OCI-LY1 (cell line): ENCODE measurements around the gene C12orf75.

Experiments
- H2AFZ ChIP-seq: fragments of 200-600 bp; sonication (generic), shearing (Covaris generic); 2 replicates; pipeline ENCODE4 v1.6.0; 2014; ENCODE audit warnings: antibody characterized with exemption, mild to moderate bottlenecking, low read length
- H3F3A ChIP-seq: fragments of 200-600 bp; sonication (generic), shearing (Covaris generic); 2 replicates; pipeline ENCODE4 v1.6.0; 2014; ENCODE audit warnings: mild to moderate bottlenecking, antibody characterized with exemption, low read length, moderate library complexity; ENCODE audit not compliant: insufficient read depth
- H3K27ac ChIP-seq: fragments of 200-600 bp; sonication (generic); 2 replicates; pipeline ENCODE4 v1.5.1; 2014; ENCODE audit warnings: low read length, mixed run types, mild to moderate bottlenecking, low read depth; ENCODE audit not compliant: poor library complexity, severe bottlenecking
- H3K27me3 ChIP-seq: fragments of 200-600 bp; sonication (generic); 2 replicates; pipeline ENCODE4 v1.6.0; 2014; ENCODE audit warnings: antibody characterized with exemption, mild to moderate bottlenecking, low read length, moderate library complexity; ENCODE audit not compliant: insufficient read depth
- H3K36me3 ChIP-seq: fragments of 200-600 bp; sonication (generic); 2 replicates; pipeline ENCODE4 v1.6.1; 2014; ENCODE audit warnings: mild to moderate bottlenecking, antibody characterized with exemption, low read length, moderate library complexity, mixed read lengths; ENCODE audit not compliant: insufficient read depth
- H3K4me1 ChIP-seq: fragments of 200-600 bp; sonication (generic); 2 replicates; pipeline ENCODE4 v1.5.1; 2014; ENCODE audit warnings: mild to moderate bottlenecking, low read length, moderate library complexity; ENCODE audit not compliant: insufficient read depth, severe bottlenecking
- H3K4me2 ChIP-seq: fragments of 200-600 bp; sonication (generic), shearing (Covaris generic); 2 replicates; pipeline ENCODE4 v1.6.1; 2014; ENCODE audit warnings: low read length
- H3K4me3 ChIP-seq: fragments of 200-600 bp; sonication (generic); 2 replicates; pipeline ENCODE4 v1.5.1; 2014; ENCODE audit warnings: low read length, low read depth, mild to moderate bottlenecking, mixed read lengths; ENCODE audit not compliant: poor library complexity, severe bottlenecking
- H3K79me2 ChIP-seq: fragments of 200-600 bp; shearing (Covaris generic); 2 replicates; pipeline ENCODE4 v1.6.1; 2016; ENCODE audit warnings: mixed run types, low read length, mixed read lengths; ENCODE audit not compliant: insufficient read depth
- H3K9ac ChIP-seq: fragments of 200-600 bp; sonication (generic), shearing (Covaris generic); 2 replicates; pipeline ENCODE4 v1.6.1; 2014; ENCODE audit warnings: mild to moderate bottlenecking, low read length, mixed read lengths
- H3K9me2 ChIP-seq: fragments of 200-600 bp; sonication (generic), shearing (Covaris generic); 2 replicates; pipeline ENCODE4 v1.6.1; 2014; ENCODE audit warnings: low read depth, mild to moderate bottlenecking, low read length, mixed read lengths
- H3K9me3 ChIP-seq: fragments of 200-600 bp; shearing (Covaris generic); 2 replicates; pipeline ENCODE4 v1.6.1; 2014; ENCODE audit warnings: low read length, mixed read lengths
- H4K20me1 ChIP-seq: fragments of 200-600 bp; sonication (generic), shearing (Covaris generic); 2 replicates; pipeline ENCODE4 v1.6.0; 2016; ENCODE audit warnings: mild to moderate bottlenecking, low read length; ENCODE audit not compliant: insufficient read depth
- CTCF ChIP-seq: fragments of 200-600 bp; sonication (generic), shearing (Covaris generic); IDR thresholded peaks from 2 replicates; pipeline ENCODE4 v1.5.1; 2017; ENCODE audit warnings: mild to moderate bottlenecking, antibody characterized with exemption, low read length, moderate library complexity, mixed read lengths
- EZH2 ChIP-seq: fragments of 200-600 bp; sonication (generic), shearing (Covaris generic); IDR thresholded peaks from 2 replicates; pipeline ENCODE4 v1.8.0; 2017; ENCODE audit warnings: borderline replicate concordance, mixed run types, mild to moderate bottlenecking, antibody characterized with exemption, low read length, moderate library complexity, mixed read lengths

C12orf75 gene

GRCh38 chr12:105355752-105356151, 25.3 kb downstream of the C12orf75 start:
- Histone ChIP-seq H2AFZ (no peak overlapping the region), H3K79me2 (no peaks in the 10 kb centered on the region), H3K4me3 (no peak overlapping the region), H3K36me3 (no peaks in the 10 kb centered on the region), H3K9ac (no peak overlapping the region), H3K27ac (no peak overlapping the region), H3K9me3 (no peaks in the 10 kb centered on the region), H4K20me1 (no peaks in the 10 kb centered on the region), H3F3A (no peaks in the 10 kb centered on the region), H3K4me1 (peaks cover 20% of the 10 kb centered on the region), H3K9me2 (no peaks in the 10 kb centered on the region), H3K4me2 (no peak overlapping the region), H3K27me3 (no peaks in the 10 kb centered on the region)
- TF ChIP-seq EZH2, result no peak
- no peak for TF ChIP-seq CTCF

- Histone ChIP-seq H4K20me1 (no peaks in the 10 kb centered on the region), H3K4me3 (no peak overlapping the region), H3K4me2 (peak overlapping the region; percentile 24; the same call in 1 of the 2 replicates), H3K9me3 (no peaks in the 10 kb centered on the region), H3K27me3 (no peaks in the 10 kb centered on the region), H3K4me1 (peaks cover 12% of the 10 kb centered on the region), H3K9ac (no peak overlapping the region), H3K36me3 (no peaks in the 10 kb centered on the region), H3F3A (no peaks in the 10 kb centered on the region), H3K27ac (no peak overlapping the region), H2AFZ (no peak overlapping the region), H3K9me2 (no peaks in the 10 kb centered on the region), H3K79me2 (no peaks in the 10 kb centered on the region)
- TF ChIP-seq EZH2 (no peak), CTCF (no peak)
Measured at GRCh38 chr12:105357162-105357691, 26.7 kb downstream of the C12orf75 start.

- peaks cover 11% of the 10 kb centered on the region for H3K4me1 ChIP-seq
- H4K20me1 ChIP-seq, result no peaks in the 10 kb centered on the region
- H3K9me3 ChIP-seq, result no peaks in the 10 kb centered on the region
- H3K79me2 ChIP-seq, result no peaks in the 10 kb centered on the region
- no peak overlapping the region for H2AFZ ChIP-seq
- H3K27ac ChIP-seq, result no peak overlapping the region
- no peak for TF ChIP-seq CTCF
- TF ChIP-seq EZH2, result no peak
- H3K27me3 ChIP-seq, result no peaks in the 10 kb centered on the region
- no peak overlapping the region for H3K4me3 ChIP-seq
- no peaks in the 10 kb centered on the region for H3F3A ChIP-seq
- no peaks in the 10 kb centered on the region for H3K9me2 ChIP-seq
- no peak overlapping the region for H3K9ac ChIP-seq
- H3K36me3 ChIP-seq, result no peaks in the 10 kb centered on the region
- H3K4me2 ChIP-seq, result no peak overlapping the region
Measured at GRCh38 chr12:105358789-105359188, 28.3 kb downstream of the C12orf75 start.
